Smooth muscle cell (in vitro differentiated cells): Measurements from ENCODE around the gene SLC33A1. TPM values are rescaled to one million over a fixed set of nuclear protein-coding genes. Genes with fewer than 3 reads are reported as not detected.

Experiments
- DNase-seq: peaks from one replicate; lab custom pipeline; 2025; ENCODE audit not compliant: unreplicated experiment; lab: John Stamatoyannopoulos, UW
- H2AFZ ChIP-seq: fragments of 200-600 bp; sonication (generic); 2 replicates; pipeline ENCODE4 v1.6.0; 2016; ENCODE audit warnings: antibody characterized with exemption, low read depth, mild to moderate bottlenecking
- H3F3A ChIP-seq: fragments of 200-600 bp; sonication (generic); 2 replicates; pipeline ENCODE4 v1.6.0; 2017; ENCODE audit warnings: antibody characterized with exemption, low read depth
- H3K27ac ChIP-seq: fragments of 200-600 bp; sonication (generic); 2 replicates; pipeline ENCODE4 v1.5.1; 2016; ENCODE audit warnings: low read depth, mild to moderate bottlenecking
- H3K27me3 ChIP-seq: fragments of 200-600 bp; sonication (generic); 2 replicates; pipeline ENCODE4 v1.6.1; 2016; ENCODE audit warnings: low read depth, mild to moderate bottlenecking
- H3K36me3 ChIP-seq: fragments of 200-600 bp; sonication (generic); 2 replicates; pipeline ENCODE4 v1.5.1; 2016; ENCODE audit warnings: low read depth
- H3K4me1 ChIP-seq: fragments of 200-600 bp; sonication (generic); 2 replicates; pipeline ENCODE4 v1.5.1; 2016; ENCODE audit warnings: low read depth
- H3K4me2 ChIP-seq: fragments of 200-600 bp; sonication (generic); 2 replicates; pipeline ENCODE4 v1.6.0; 2016; ENCODE audit warnings: mild to moderate bottlenecking
- H3K4me3 ChIP-seq: fragments of 200-600 bp; sonication (generic); 2 replicates; pipeline ENCODE4 v1.5.1; 2016; ENCODE audit warnings: mild to moderate bottlenecking
- H3K79me2 ChIP-seq: fragments of 200-600 bp; sonication (generic); 2 replicates; pipeline ENCODE4 v1.6.0; 2016; ENCODE audit warnings: low read depth, mild to moderate bottlenecking
- H3K9ac ChIP-seq: fragments of 200-600 bp; sonication (generic); 2 replicates; pipeline ENCODE4 v1.6.0; 2016; ENCODE audit warnings: low read depth
- H3K9me3 ChIP-seq: fragments of 200-600 bp; sonication (generic); replicated peaks from 2 replicates; pipeline ENCODE4 v1.5.1; 2016; ENCODE audit warnings: low read depth
- H4K20me1 ChIP-seq: fragments of 200-600 bp; sonication (generic); 2 replicates; pipeline ENCODE4 v1.6.0; 2016; ENCODE audit warnings: low read depth
- WGBS: methylation state at CpG from one replicate; pipeline ENCODE4 v1.1.7; 2016; ENCODE audit warnings: low lambda C conversion rate; 5-methylcytosine and 5-hydroxymethylcytosine counted together
- polyA plus RNA-seq: library from polyadenylated mRNA; unstranded; fragments of >200 nt; fragmentation: Nextera tagmentation; extraction: Ambion mirVana; gene quantifications from 2 replicates; pipeline ENCODE4 v1.2.1, GENCODE V29; 2016
- total RNA-seq: library from RNA; depleted of rRNA; stranded (reverse); fragments of >200 nt; gene quantifications from 2 replicates; pipeline ENCODE4 v1.2.3, GENCODE V29; 2014
- TF ChIP-seq, protein P1 (sequence below): fragments of 200-600 bp; sonication (generic); IDR thresholded peaks from 2 replicates; pipeline ENCODE4 v1.5.1; 2017; ENCODE audit warnings: borderline replicate concordance, mild to moderate bottlenecking, antibody characterized with exemption; ENCODE audit not compliant: insufficient read depth, poor library complexity, severe bottlenecking

Gene SLC33A1
- total and polyA plus RNA-seq, 2 experiments from 2014 or later, result 16.4 to 34.9 TPM

DNA sequence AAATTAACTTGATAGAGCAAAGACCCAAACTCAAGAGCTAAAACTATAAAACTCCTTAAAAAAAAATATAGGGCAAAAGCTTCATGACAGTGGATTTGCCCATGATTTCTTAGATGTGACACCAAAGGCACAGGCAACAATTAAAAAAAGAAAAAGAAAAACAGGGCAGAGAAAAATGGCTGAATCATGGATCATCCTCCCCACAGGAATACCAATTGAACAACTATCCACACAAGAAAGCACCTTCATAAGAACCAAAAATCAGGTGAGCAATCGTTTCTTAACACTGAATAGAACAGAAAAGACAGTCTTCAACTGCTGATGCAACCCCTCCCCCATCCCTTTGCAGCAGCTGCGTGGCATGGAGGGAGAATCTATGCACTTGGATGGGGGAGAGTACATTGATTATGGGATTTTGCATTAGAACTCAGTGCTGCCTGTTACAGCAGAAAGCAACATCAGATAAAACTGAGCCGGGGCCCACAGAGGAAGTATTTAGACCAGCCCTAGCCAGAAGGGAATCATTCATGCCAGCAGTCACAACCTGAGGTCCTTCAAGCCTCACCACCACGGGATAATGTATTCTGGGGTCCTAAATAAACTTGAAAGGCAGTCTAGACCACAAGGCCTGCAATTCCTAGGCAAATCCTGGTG lies 63.8 kb downstream of the SLC33A1 start:
- no peak overlapping the region for H2AFZ ChIP-seq
- H3K4me3 ChIP-seq, result no peak overlapping the region
- WGBS, result 84% methylated on average over 4 of the region's 4 CpGs
- no peaks in the 10 kb centered on the region for H3F3A ChIP-seq
- no peak overlapping the region for H3K27ac ChIP-seq
- H3K4me2 ChIP-seq, result no peak overlapping the region
- no peaks in the 10 kb centered on the region for H3K79me2 ChIP-seq
- no peaks in the 10 kb centered on the region for H3K36me3 ChIP-seq
- no peaks in the 10 kb centered on the region for H3K9me3 ChIP-seq
- H4K20me1 ChIP-seq, result no peaks in the 10 kb centered on the region
- no peak overlapping the region for H3K9ac ChIP-seq
- no peaks in the 10 kb centered on the region for H3K27me3 ChIP-seq
- no peaks in the 10 kb centered on the region for H3K4me1 ChIP-seq
- TF ChIP-seq, protein P1, sequence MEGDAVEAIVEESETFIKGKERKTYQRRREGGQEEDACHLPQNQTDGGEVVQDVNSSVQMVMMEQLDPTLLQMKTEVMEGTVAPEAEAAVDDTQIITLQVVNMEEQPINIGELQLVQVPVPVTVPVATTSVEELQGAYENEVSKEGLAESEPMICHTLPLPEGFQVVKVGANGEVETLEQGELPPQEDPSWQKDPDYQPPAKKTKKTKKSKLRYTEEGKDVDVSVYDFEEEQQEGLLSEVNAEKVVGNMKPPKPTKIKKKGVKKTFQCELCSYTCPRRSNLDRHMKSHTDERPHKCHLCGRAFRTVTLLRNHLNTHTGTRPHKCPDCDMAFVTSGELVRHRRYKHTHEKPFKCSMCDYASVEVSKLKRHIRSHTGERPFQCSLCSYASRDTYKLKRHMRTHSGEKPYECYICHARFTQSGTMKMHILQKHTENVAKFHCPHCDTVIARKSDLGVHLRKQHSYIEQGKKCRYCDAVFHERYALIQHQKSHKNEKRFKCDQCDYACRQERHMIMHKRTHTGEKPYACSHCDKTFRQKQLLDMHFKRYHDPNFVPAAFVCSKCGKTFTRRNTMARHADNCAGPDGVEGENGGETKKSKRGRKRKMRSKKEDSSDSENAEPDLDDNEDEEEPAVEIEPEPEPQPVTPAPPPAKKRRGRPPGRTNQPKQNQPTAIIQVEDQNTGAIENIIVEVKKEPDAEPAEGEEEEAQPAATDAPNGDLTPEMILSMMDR, result no peak
- DNase-seq, result no peak

DNA sequence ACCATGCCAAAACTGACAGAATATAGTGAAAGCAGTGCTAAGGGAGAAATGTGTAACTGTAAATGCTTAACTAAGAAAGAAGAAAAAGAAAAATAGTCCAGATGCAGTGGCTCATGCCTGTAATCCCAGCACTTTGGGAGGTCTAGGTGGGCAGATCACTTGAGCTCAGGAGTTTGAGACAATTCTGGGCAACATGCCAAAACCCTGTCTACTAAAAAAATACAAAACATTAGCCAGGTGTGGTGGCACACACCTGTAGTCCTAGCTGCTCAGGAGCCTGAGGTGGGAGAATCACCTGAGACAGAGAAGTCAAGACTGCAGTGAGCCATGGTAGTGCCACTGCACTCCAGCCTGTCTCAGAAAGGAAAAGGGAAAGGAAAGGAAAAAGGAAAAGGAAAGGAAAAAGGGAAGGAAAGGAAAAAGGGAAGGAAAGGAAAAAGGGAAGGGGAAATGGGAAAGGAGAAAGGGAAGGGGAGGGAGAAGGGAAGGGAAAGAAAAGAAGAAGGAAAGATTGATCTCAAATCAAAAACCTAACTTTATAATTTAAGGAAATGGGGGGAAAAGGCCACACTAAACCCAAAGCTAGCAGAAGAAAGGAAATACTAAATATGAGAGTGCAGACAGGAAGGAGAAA lies 68.4 kb downstream of the SLC33A1 start:
- H3K27ac ChIP-seq, result no peak overlapping the region
- H3K9ac ChIP-seq, result no peak overlapping the region
- TF ChIP-seq, protein P1, result no peak
- H2AFZ ChIP-seq, result no peak overlapping the region
- peaks cover 5% of the 10 kb centered on the region for H3K9me3 ChIP-seq
- H3K79me2 ChIP-seq, result no peaks in the 10 kb centered on the region
- no peaks in the 10 kb centered on the region for H3K27me3 ChIP-seq
- no peak overlapping the region for H3K4me2 ChIP-seq
- H3K4me3 ChIP-seq, result no peak overlapping the region
- H4K20me1 ChIP-seq, result no peaks in the 10 kb centered on the region
- no peaks in the 10 kb centered on the region for H3K36me3 ChIP-seq
- no peaks in the 10 kb centered on the region for H3K4me1 ChIP-seq
- DNase-seq, result no peak
- no peaks in the 10 kb centered on the region for H3F3A ChIP-seq

DNA sequence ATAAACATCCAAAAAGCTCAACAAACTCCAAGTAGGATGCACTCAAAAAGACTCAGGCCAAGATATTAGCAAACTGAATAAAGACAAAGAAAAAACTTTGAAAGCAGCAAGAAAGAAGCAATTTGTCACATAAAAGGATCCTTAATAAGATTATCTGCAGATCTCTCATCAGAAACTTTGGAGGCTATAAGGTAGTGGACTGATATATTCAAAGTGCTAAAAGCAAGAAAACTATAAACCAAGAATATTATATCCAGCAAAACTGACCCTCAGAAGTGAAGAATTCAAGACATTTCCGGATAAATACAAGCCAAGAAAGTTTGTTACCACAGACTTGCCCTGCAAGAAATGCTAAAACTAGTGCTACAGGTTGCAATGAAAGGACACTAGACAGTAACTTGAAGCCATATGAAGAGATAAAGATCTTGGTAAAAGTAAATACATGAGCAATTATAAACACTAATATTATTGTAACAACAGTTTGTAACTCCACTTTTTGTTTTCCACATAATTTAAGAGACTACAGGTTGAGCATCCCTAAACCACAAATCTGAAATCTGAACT lies 71.8 kb downstream of the SLC33A1 start:
- H3K27ac ChIP-seq, result no peak overlapping the region
- H3K4me2 ChIP-seq, result no peak overlapping the region
- H3K4me3 ChIP-seq, result no peak overlapping the region
- no peak overlapping the region for H3K9ac ChIP-seq
- no peaks in the 10 kb centered on the region for H4K20me1 ChIP-seq
- no peak for DNase-seq
- H3K4me1 ChIP-seq, result no peaks in the 10 kb centered on the region
- H3K79me2 ChIP-seq, result no peaks in the 10 kb centered on the region
- WGBS, result 92% methylated on average over 1 of the region's 1 CpG
- no peak overlapping the region for H2AFZ ChIP-seq
- TF ChIP-seq, protein P1, result no peak
- no peaks in the 10 kb centered on the region for H3K27me3 ChIP-seq
- H3F3A ChIP-seq, result no peaks in the 10 kb centered on the region
- no peaks in the 10 kb centered on the region for H3K36me3 ChIP-seq
- peaks cover 5% of the 10 kb centered on the region for H3K9me3 ChIP-seq
